ENCODE measurements around the gene DAZAP1.

DNA sequence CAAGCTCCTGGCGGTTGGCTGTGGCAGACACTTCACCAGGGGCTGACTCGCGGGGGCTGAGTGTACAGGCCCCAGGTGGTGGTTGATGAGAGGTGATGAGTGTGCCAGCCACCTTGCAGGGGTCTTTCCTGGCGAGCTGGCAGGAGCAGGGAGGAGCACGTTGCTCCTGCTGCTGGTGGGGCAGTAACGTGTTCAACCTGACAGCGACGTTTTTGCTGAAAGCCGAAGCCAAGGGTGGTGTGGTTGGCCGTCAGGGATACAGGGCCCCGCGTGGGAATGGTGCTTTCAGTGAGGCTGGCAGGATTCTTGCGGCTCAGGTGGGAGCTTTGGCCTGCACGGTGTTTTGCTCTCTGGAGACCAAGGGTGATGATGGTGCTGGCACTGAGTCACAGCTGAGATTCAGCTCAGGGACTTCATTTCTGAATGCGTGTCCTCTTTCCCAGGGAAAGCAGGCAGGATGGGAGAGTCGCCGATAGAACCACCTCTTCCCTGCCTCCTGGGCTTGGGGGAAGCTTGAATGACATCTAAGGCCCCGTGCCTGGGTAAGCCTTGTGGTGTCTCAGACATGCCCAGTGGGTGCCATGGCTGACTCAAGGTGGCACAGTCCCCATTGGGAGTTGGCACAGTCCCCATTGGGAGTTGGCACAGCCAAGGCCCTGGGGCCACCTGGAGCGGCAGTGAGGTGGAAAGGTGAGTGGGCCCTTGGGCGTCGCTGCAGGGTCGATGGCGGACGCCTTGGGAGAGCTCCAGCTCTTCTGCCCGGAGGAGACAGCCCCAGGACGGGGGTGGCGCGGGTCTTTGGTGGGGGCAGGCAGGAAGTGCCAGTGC, 8.8 kb downstream of the DAZAP1 start:
- TF ChIP-seq, protein P1, sequence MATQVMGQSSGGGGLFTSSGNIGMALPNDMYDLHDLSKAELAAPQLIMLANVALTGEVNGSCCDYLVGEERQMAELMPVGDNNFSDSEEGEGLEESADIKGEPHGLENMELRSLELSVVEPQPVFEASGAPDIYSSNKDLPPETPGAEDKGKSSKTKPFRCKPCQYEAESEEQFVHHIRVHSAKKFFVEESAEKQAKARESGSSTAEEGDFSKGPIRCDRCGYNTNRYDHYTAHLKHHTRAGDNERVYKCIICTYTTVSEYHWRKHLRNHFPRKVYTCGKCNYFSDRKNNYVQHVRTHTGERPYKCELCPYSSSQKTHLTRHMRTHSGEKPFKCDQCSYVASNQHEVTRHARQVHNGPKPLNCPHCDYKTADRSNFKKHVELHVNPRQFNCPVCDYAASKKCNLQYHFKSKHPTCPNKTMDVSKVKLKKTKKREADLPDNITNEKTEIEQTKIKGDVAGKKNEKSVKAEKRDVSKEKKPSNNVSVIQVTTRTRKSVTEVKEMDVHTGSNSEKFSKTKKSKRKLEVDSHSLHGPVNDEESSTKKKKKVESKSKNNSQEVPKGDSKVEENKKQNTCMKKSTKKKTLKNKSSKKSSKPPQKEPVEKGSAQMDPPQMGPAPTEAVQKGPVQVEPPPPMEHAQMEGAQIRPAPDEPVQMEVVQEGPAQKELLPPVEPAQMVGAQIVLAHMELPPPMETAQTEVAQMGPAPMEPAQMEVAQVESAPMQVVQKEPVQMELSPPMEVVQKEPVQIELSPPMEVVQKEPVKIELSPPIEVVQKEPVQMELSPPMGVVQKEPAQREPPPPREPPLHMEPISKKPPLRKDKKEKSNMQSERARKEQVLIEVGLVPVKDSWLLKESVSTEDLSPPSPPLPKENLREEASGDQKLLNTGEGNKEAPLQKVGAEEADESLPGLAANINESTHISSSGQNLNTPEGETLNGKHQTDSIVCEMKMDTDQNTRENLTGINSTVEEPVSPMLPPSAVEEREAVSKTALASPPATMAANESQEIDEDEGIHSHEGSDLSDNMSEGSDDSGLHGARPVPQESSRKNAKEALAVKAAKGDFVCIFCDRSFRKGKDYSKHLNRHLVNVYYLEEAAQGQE (IDR thresholded peaks at IDR 0.05; ENCODE audit: insufficient read depth in 1 of 2, low read depth in 2 of 2, low read length in 2 of 2) = no peak
- no peak for TF ChIP-seq TAF1 (IDR thresholded peaks at IDR 0.05; ENCODE audit: borderline replicate concordance, insufficient read depth, low read length)
- no peak for TF ChIP-seq POLR2AphosphoS5 (IDR thresholded peaks at IDR 0.05; ENCODE audit: low read depth, low read length)
- TF ChIP-seq FOXP2 (optimal IDR thresholded peaks at IDR 0.05; ENCODE audit: borderline replicate concordance, extremely low read depth, extremely low read length, insufficient read depth) = no peak
- TF ChIP-seq SIN3A (IDR thresholded peaks at IDR 0.05; ENCODE audit: borderline replicate concordance, insufficient read depth, low read length) = no peak
